IPS-18a (cell line): Measurements from ENCODE around the gene CLIC3.

Experiments
- H3K27ac ChIP-seq: one replicate; pipeline ENCODE4 v1.5.1; 2013; ENCODE audit warnings: low read length
- H3K27me3 ChIP-seq: one replicate; pipeline ENCODE4 v1.6.1; 2013; ENCODE audit warnings: mild to moderate bottlenecking, low read length; ENCODE audit not compliant: control insufficient read depth, insufficient read depth
- H3K36me3 ChIP-seq: one replicate; pipeline ENCODE4 v1.6.1; 2013; ENCODE audit warnings: low read depth, low read length; ENCODE audit not compliant: control insufficient read depth
- H3K4me1 ChIP-seq: one replicate; pipeline ENCODE4 v1.6.1; 2013; ENCODE audit warnings: low read depth, low read length; ENCODE audit not compliant: control insufficient read depth
- H3K4me3 ChIP-seq: one replicate; pipeline ENCODE4 v1.5.1; 2013; ENCODE audit warnings: low read length
- H3K9ac ChIP-seq: one replicate; pipeline ENCODE4 v1.6.1; 2013; ENCODE audit warnings: mild to moderate bottlenecking, low read length, moderate library complexity
- H3K9me3 ChIP-seq: one replicate; pipeline ENCODE4 v1.6.1; 2013; ENCODE audit warnings: low read depth, low read length; ENCODE audit not compliant: control insufficient read depth

Gene CLIC3

DNA sequence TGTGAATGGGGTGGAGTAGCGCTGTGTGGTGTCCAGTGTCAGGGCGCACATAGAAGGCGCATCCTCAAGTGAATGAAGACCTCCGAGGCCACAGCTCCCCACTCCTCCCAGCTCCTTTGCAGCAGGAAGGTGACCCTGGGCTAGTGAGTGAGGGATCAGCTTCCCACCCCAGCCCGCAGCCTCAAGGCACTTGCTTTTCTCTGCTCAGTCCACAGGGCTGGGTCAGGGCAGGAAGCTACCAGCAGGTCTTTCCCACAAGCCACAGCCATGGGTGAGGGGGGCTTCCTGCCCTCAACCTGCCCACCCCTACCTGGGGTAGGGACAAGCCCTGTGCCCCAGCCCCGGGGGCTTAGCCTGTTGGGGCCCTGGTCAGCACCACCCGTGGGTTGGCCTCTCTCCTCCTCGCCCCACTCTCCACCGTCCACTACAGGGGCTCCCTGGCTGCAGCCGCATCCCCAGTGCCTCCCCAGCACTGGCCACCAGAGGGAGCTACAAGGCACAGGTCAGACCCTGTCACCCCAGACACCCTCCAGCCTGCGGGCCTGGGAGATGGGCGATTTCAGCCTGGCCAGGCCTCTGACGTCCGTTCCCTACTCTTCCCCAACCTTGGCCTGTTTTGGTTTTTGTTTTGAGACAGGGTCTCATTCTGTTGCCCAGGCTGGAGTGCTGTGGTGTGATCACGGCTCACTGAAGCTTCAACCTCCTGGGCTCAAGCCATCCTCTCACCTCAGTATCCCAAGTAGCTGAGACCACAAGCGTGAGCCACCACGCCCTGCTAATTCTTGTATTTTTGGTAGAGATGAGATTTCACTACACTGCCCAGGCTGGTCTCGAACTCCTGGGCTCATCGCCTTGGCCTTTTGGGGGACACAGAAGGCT, 32.9 kb upstream of the CLIC3 start:
- H3K9me3 ChIP-seq = no peaks in the 10 kb centered on the region
- H3K27me3 ChIP-seq = peaks cover 27% of the 10 kb centered on the region
- peak overlapping the region; percentile 50 for H3K4me3 ChIP-seq
- H3K9ac ChIP-seq = no peak overlapping the region
- no peaks in the 10 kb centered on the region for H3K4me1 ChIP-seq
- no peak overlapping the region for H3K27ac ChIP-seq
- H3K36me3 ChIP-seq = no peaks in the 10 kb centered on the region

DNA sequence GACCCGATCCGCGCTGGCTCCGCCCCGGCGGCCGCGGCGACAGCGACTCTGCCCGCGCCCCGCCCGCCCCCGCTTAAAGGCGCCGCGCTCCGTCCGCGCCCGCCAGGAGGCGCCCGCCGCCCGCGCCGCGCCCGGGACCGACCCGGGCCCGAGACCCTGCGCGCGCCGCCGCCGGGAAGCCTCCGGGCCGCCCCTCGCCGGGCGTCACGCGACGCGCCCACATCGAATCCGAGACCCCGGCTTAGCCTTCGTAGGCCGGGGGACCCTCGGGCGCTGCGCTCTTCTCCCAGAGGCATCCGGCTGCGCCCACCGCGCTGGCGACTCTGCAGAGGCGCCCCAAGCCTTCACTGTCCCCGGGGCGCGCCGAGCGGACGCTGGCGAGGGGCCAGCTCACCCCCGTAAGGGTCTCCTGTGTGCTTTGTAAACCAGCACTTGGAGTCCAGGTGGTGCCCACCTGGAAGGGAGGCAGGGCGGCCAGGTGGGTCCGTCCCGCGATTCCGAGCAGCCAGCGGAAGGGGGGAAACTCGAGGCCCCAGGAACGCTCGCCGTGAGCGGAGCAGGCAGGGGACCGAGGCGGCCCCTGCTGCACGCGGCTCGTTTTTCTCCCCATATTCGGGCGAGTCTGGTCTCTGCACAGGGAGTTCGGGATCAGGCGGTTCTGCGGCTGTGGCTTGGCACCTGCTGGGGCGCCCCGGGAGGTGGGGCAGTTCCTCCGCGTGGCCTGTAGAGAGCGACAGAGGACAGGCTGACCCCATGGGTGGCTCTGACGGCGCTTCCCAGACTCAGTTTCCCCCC, 32.1 kb upstream of the CLIC3 start:
- peaks cover 27% of the 10 kb centered on the region for H3K27me3 ChIP-seq
- no peak overlapping the region for H3K27ac ChIP-seq
- no peak overlapping the region for H3K9ac ChIP-seq
- no peaks in the 10 kb centered on the region for H3K9me3 ChIP-seq
- no peaks in the 10 kb centered on the region for H3K36me3 ChIP-seq
- H3K4me1 ChIP-seq = no peaks in the 10 kb centered on the region
- H3K4me3 ChIP-seq = peak overlapping the region; percentile 50

DNA sequence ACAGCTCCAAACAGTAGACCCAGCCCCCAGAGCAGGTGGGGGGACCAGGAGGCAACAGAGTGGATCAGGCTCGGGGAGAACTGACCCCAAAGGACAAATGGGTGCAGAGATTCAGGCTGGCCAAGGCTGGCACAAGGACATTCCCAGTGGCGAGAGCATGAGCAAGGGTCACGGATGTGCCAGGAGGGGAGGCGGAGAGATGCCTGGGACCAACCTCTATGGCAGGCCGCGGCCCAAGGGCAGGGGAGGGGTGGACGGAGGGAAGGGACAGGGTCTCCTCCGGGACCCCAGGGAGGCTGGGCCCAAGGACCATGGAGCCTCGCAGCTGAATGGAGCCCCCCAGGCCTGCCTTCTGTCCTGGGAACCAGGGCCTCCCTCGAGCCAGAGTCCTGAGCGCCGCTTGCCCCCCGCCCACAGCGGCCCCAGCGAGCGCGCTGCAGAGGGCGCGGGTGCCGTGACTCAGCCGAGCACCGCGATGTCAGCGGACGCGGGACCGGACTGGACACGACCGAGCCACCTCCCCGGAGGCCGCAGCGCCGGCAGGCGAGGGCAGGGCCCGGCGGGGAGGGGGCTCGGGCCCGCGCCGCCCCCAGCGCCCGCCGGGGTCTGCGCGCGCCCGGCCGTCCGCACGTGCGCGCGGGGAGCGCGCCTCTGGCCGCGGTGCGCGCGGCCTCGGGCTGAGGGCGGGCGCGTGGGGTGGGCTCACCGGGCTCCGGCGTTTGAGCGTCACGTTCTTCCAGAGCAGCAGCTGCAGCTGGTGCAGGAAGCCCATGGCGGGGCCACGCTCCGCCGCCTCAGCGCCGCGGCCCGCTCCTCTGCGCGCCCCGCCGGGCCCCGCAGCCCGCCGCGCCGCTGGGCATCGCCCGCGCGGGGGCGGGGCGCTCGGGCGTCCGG, 31.2 kb upstream of the CLIC3 start, which contains the start of gene ABCA2:
Gene ABCA2, minus strand, starts transcription at position 869 of the 894 bp plus-strand sequence. Its CDS starts 97 bp downstream, at position 772.
- H3K27ac ChIP-seq = no peak within 1 kb of the TSS
- H3K4me3 ChIP-seq = peak within 1 kb of the TSS; percentile 50
- no peak within 1 kb of the TSS for H3K9ac ChIP-seq
- no peaks in the 10 kb centered on the region for H3K36me3 ChIP-seq
- H3K27me3 ChIP-seq = peaks cover 27% of the 10 kb centered on the region
- H3K4me1 ChIP-seq = no peaks in the 10 kb centered on the region
- no peaks in the 10 kb centered on the region for H3K9me3 ChIP-seq

DNA sequence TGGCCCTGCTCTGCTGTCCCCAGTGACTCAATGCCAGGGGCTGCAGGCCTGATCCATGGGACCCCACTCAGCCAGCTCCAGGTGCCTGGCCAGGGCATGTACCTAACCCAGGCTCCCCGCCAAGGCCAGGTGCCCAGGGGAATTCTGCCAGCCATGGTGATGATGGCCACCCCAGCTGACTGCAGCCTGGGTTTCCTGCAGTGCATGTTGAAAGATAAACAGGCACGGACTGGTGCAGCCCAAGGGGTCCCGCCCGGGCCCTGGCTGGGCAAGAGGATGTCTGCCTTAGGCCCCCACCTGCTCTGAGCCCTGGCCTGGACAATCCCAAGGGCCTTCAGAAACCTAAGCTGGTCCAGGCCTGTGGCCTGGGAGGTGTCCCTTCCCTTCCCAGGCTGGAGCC, 30.5 kb upstream of the CLIC3 start:
- no peak overlapping the region for H3K4me3 ChIP-seq
- peaks cover 27% of the 10 kb centered on the region for H3K27me3 ChIP-seq
- no peaks in the 10 kb centered on the region for H3K4me1 ChIP-seq
- H3K9me3 ChIP-seq = no peaks in the 10 kb centered on the region
- H3K27ac ChIP-seq = no peak overlapping the region
- H3K36me3 ChIP-seq = no peaks in the 10 kb centered on the region
- no peak overlapping the region for H3K9ac ChIP-seq

DNA sequence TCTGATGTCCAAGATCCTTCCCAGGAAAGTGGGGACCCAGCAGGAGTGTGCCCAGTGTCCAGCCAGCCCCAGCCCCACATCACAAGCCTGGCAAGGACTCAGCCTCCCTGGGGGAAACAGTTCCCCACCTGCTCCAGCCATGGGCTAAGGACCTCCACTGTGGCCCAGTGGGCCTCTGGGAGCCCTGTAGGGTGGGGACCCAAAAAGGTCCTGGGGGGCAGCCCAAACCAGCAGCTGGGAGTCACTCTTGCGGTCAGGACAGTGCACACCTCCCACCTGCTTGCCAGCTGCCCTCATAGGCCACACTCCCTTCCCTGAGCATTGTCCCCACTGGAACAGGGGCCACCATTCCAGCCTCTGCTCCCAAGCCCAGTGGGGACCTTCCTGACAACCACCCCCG, 30.0 kb upstream of the CLIC3 start:
- Histone ChIP-seq H3K4me1 (no peaks in the 10 kb centered on the region), H3K9me3 (no peaks in the 10 kb centered on the region), H3K9ac (no peak overlapping the region), H3K4me3 (no peak overlapping the region), H3K27ac (no peak overlapping the region), H3K36me3 (no peaks in the 10 kb centered on the region), H3K27me3 (peaks cover 27% of the 10 kb centered on the region)

DNA sequence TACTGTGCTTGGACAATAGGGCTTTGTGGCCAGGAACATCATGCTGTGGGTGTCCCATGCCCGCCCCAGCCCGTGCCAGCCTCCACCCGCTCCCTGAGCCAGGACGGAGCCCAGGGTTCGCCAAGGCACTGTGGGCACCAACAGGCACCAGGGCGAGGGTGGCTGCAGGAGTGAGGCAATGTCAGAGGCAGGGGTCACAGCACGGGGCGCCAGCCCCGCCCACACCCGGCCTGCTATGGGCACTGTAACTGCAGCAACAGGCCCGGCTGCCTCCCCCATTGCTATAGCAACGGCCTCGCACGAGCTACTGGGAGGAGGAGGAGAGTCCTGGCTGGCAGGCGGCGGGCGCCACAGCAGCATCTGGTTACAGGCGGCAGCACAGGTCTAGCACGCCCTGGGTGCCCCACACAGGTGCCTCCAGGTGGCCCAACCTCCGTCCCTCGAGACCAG, 29.2 kb upstream of the CLIC3 start:
- no peaks in the 10 kb centered on the region for H3K4me1 ChIP-seq
- no peak overlapping the region for H3K9ac ChIP-seq
- H3K27ac ChIP-seq = no peak overlapping the region
- peaks cover 27% of the 10 kb centered on the region for H3K27me3 ChIP-seq
- H3K9me3 ChIP-seq = no peaks in the 10 kb centered on the region
- no peak overlapping the region for H3K4me3 ChIP-seq
- no peaks in the 10 kb centered on the region for H3K36me3 ChIP-seq

DNA sequence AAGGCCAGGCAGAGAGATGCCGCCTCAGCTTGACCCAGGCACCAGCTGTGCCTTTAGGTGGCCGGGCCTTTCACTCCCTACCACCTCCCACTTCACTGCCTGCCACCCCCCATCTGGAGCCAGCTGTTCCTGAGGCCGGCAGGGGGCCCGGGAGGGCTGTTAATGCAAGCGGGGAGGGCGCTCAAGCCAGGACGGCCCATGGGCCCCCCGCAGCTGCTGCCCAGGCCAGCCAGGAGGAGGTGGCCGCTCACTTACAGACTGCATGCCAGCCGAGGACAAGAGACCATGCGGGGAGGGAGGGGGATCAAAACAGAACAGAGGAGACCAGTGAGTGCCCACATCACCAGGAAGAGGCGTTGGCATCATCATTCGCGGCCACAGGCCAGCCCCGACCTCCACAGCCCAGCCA, 27.2 kb upstream of the CLIC3 start:
- H3K36me3 ChIP-seq = no peaks in the 10 kb centered on the region
- no peaks in the 10 kb centered on the region for H3K4me1 ChIP-seq
- H3K9ac ChIP-seq = no peak overlapping the region
- H3K27ac ChIP-seq = no peak overlapping the region
- peaks cover 19% of the 10 kb centered on the region for H3K27me3 ChIP-seq
- no peaks in the 10 kb centered on the region for H3K9me3 ChIP-seq
- H3K4me3 ChIP-seq = no peak overlapping the region

DNA sequence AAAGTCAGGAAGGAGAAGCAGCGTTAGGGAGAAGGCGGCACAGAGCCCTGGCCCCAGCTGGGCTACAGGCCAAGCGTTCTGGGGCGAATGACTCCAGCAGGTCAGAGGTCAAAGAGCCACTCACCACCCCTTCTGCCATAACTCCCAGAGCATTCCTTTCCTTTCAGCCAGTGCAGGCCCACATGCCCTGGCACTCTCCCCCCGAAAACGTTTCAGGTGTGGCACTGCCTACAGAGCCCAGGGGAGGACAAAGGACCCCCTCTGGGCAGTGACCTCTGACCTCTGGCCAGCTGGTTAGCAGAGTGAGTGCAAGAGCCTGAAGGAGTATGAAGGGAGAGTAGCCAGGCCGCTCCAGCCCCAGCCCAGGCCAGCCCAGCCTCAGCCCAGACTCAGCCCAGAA, 26.8 kb upstream of the CLIC3 start:
- Histone ChIP-seq H3K27ac (no peak overlapping the region), H3K9me3 (no peaks in the 10 kb centered on the region), H3K36me3 (no peaks in the 10 kb centered on the region), H3K4me1 (no peaks in the 10 kb centered on the region), H3K9ac (no peak overlapping the region), H3K4me3 (no peak overlapping the region), H3K27me3 (peaks cover 16% of the 10 kb centered on the region)

DNA sequence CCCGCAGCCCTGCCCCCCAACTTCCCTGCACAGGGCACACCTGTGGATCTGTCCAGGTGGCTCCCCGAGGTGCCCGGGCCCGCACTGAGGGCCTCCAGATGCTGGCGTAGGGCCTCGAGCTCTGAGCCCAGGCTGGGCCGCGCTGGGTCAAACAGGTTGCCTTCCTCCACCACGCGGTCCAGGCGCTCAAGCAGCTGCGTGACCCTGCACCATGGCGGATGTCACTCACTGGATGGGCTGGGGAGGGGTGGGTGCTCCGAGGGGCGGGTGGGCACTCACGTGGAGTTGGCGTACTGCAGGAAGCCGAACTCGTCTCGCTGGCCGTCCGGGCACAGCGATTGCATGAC, 26.3 kb upstream of the CLIC3 start:
- H3K4me1 ChIP-seq = no peaks in the 10 kb centered on the region
- no peak overlapping the region for H3K9ac ChIP-seq

DNA sequence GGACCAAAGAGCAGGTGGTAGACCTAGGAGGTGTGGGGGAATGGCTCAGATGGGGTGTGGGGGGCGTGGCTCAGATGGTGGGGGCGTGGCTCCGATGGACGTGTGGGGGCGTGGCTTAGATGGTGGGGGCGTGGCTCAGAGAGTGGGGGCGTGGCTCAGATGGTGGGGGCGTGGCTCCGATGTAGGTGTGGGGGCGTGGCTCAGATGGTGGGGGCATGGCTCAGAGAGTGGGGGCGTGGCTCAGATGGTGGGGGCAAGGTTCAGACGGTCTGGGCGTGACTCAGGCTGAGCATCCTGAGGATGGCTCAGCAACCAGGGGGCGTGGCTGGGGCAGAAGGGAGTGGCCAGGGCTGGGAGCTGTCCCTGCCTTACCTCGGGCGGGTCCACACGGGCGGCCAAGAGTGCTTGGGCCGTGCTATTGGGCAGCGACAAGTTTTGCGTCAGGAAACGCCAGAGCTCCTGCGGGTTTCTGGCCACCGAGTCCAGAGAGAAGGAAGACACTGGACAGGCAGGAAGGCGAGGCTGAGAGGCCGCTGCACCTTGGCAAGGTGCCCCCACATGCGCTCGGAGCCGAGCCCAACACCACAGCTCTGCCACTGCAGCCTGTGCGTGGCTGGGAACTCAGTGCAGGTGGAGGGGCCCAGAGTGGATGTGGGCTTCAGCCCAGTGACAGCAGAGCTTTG, 25.8 kb upstream of the CLIC3 start:
- Histone ChIP-seq H3K27ac (no peak overlapping the region), H3K4me1 (no peaks in the 10 kb centered on the region), H3K36me3 (no peaks in the 10 kb centered on the region), H3K4me3 (no peak overlapping the region), H3K9me3 (no peaks in the 10 kb centered on the region), H3K27me3 (peaks cover 11% of the 10 kb centered on the region), H3K9ac (no peak overlapping the region)

More for the DNA sequence above, 26.3 kb upstream of the CLIC3 start:
- H3K36me3 ChIP-seq = no peaks in the 10 kb centered on the region
- peaks cover 16% of the 10 kb centered on the region for H3K27me3 ChIP-seq
- no peak overlapping the region for H3K27ac ChIP-seq
- H3K9me3 ChIP-seq = no peaks in the 10 kb centered on the region
- H3K4me3 ChIP-seq = no peak overlapping the region
